ENCODE data around the gene MYO1B. TPM values are rescaled to one million over a fixed set of nuclear protein-coding genes. Genes with fewer than 3 reads are reported as not detected.

MYO1B gene
- total RNA-seq, 6 donors from 2014 or later: 112 to 311 (median 137) TPM

DNA sequence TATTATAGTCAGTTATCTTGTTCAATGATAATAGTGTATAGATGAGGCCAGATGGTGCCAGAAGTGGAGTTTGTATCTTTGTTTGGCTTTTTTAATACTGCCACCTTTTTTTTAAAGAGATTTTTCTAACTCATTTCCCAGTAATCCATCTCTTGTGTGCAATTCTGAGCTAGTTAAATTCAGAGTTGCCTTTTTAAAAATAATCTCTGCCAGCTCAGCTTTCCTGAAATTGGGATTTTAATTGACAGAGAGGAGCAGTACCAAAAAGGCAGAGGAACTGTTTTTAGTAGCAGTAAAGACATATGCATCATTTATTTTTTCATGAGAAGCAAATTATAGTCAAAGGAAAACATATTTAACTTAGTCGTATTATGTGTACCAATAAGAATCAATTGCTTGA, 185.3 kb downstream of the MYO1B start:
- Histone ChIP-seq H3K27ac (no peak overlapping the region), H3K27me3 (no peaks in the 10 kb centered on the region), H3K9me3 (no peaks in the 10 kb centered on the region), H3K36me3 (no peaks in the 10 kb centered on the region), H3K4me1 (peaks cover 0 to 4% (median 0%) of the 10 kb centered on the region in 4 donors), H3K4me3 (no peak overlapping the region)
- no peak for ATAC-seq (ENCODE audit: low FRiP score in 2 of 2)
- WGBS, 2 donors: 89 to 92% methylated on average over 1 of the region's 1 CpG
- TF ChIP-seq EP300 (IDR thresholded peaks at IDR 0.05): no peak
- no peak for TF ChIP-seq POLR2AphosphoS5 (IDR thresholded peaks at IDR 0.05)
- TF ChIP-seq POLR2A (IDR thresholded peaks at IDR 0.05): no peak
- TF ChIP-seq, protein P1, sequence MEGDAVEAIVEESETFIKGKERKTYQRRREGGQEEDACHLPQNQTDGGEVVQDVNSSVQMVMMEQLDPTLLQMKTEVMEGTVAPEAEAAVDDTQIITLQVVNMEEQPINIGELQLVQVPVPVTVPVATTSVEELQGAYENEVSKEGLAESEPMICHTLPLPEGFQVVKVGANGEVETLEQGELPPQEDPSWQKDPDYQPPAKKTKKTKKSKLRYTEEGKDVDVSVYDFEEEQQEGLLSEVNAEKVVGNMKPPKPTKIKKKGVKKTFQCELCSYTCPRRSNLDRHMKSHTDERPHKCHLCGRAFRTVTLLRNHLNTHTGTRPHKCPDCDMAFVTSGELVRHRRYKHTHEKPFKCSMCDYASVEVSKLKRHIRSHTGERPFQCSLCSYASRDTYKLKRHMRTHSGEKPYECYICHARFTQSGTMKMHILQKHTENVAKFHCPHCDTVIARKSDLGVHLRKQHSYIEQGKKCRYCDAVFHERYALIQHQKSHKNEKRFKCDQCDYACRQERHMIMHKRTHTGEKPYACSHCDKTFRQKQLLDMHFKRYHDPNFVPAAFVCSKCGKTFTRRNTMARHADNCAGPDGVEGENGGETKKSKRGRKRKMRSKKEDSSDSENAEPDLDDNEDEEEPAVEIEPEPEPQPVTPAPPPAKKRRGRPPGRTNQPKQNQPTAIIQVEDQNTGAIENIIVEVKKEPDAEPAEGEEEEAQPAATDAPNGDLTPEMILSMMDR (IDR thresholded peaks at IDR 0.05): no peak
- no peak for DNase-seq

DNA sequence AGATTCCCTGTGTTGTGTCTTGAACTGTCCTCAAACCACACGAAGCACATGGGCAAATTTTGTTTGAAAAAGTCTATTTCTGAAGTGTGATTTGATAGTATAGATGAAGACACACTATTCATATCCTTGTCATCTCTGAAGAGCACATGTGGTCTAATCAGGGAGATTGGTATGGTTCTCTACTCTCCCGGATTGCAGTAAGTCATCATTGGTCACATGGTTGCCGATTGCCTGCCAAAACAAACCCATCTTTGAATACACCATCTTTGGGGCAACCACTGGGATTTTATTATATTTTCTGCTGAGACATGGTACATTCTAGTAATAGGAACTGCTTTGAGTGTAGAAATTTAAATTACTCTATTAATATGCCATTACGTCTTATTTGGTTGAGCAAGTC, 186.9 kb downstream of the MYO1B start:
- TF ChIP-seq POLR2AphosphoS5 (IDR thresholded peaks at IDR 0.05) (no peak), EP300 (IDR thresholded peaks at IDR 0.05) (no peak), POLR2A (IDR thresholded peaks at IDR 0.05) (no peak)
- TF ChIP-seq, protein P1 (IDR thresholded peaks at IDR 0.05): no peak
- ATAC-seq (ENCODE audit: low FRiP score in 2 of 2) (no peak), DNase-seq (no peak)
- H3K27me3 ChIP-seq: no peaks in the 10 kb centered on the region
- WGBS, 2 donors: 88 to 89% methylated on average over 4 of the region's 4 CpGs
- peaks cover 0 to 9% (median 3%) of the 10 kb centered on the region in 4 donors for H3K4me1 ChIP-seq
- H3K4me3 ChIP-seq: no peak overlapping the region
- no peaks in the 10 kb centered on the region for H3K36me3 ChIP-seq
- H3K9me3 ChIP-seq: no peaks in the 10 kb centered on the region
- H3K27ac ChIP-seq: no peak overlapping the region

GRCh38 chr2:191434072-191434471, 188.9 kb downstream of the MYO1B start:
- DNase-seq (no peak), ATAC-seq (ENCODE audit: low FRiP score in 2 of 2) (no peak)
- Histone ChIP-seq H3K36me3 (no peaks in the 10 kb centered on the region), H3K27ac (no peak overlapping the region), H3K4me3 (no peak overlapping the region), H3K9me3 (no peaks in the 10 kb centered on the region), H3K4me1 (peaks cover 0 to 9% (median 3%) of the 10 kb centered on the region in 4 donors), H3K27me3 (no peaks in the 10 kb centered on the region)
- TF ChIP-seq POLR2A (IDR thresholded peaks at IDR 0.05) (no peak), POLR2AphosphoS5 (IDR thresholded peaks at IDR 0.05) (no peak), EP300 (IDR thresholded peaks at IDR 0.05) (no peak)
- TF ChIP-seq, protein P1 (IDR thresholded peaks at IDR 0.05): no peak
- 86 to 90% methylated on average over 3 of the region's 3 CpGs for WGBS, 2 donors

GRCh38 chr2:191435141-191435540, 189.9 kb downstream of the MYO1B start:
- ATAC-seq (ENCODE audit: low FRiP score in 2 of 2) (no peak), DNase-seq (no peak)
- Histone ChIP-seq H3K4me3 (no peak overlapping the region), H3K27ac (peak overlapping the region in 1 of 4 donors; percentile 23), H3K27me3 (no peaks in the 10 kb centered on the region), H3K9me3 (no peaks in the 10 kb centered on the region), H3K4me1 (peaks cover 0 to 9% (median 3%) of the 10 kb centered on the region in 4 donors), H3K36me3 (no peaks in the 10 kb centered on the region)
- 85 to 92% methylated on average over 6 of the region's 6 CpGs for WGBS, 2 donors
- TF ChIP-seq, protein P1 (IDR thresholded peaks at IDR 0.05): no peak
- TF ChIP-seq POLR2A (IDR thresholded peaks at IDR 0.05): no peak
- no peak for TF ChIP-seq POLR2AphosphoS5 (IDR thresholded peaks at IDR 0.05)
- no peak for TF ChIP-seq EP300 (IDR thresholded peaks at IDR 0.05)

GRCh38 chr2:191436368-191437055, 191.3 kb downstream of the MYO1B start:
- DNase-seq (no peak), ATAC-seq (ENCODE audit: low FRiP score in 2 of 2) (peak; percentile 70 to 83)
- TF ChIP-seq POLR2AphosphoS5 (IDR thresholded peaks at IDR 0.05): peak in 1 of 2 donors; percentile 13
- TF ChIP-seq, protein P1 (IDR thresholded peaks at IDR 0.05): no peak
- no peaks in the 10 kb centered on the region for H3K27me3 ChIP-seq
- peaks cover 0 to 9% (median 3%) of the 10 kb centered on the region in 4 donors for H3K4me1 ChIP-seq
- no peak overlapping the region for H3K4me3 ChIP-seq
- WGBS, 2 donors: 50 to 55% methylated on average over 6 of the region's 6 CpGs
- H3K9me3 ChIP-seq: no peaks in the 10 kb centered on the region
- H3K36me3 ChIP-seq: no peaks in the 10 kb centered on the region
- H3K27ac ChIP-seq: peak overlapping the region; percentile 22 to 70 (median 42)

Measured in upper lobe of left lung (tissue), 6 donors.